GM19025 (cell line): ENCODE measurements around the gene SKOR1.

Experiments
- ATAC-seq: cut with Tn5 transposase; IDR thresholded peaks from one replicate; pipeline ENCODE4 v1.9.1; 2021; ENCODE audit warnings: mild to moderate bottlenecking, low read depth, moderate library complexity; ENCODE audit not compliant: unreplicated experiment

Gene SKOR1

GRCh38 chr15:67794832-67795574 lies 30.3 kb upstream of the SKOR1 start:
- ATAC-seq: no peak

- no peak for ATAC-seq
These were observed 28.8 kb upstream of the SKOR1 start for GRCh38 chr15:67796196-67797127.

GRCh38 chr15:67799801-67800205 lies 25.5 kb upstream of the SKOR1 start:
- ATAC-seq: no peak

- ATAC-seq: no peak
These were observed 24.2 kb upstream of the SKOR1 start for GRCh38 chr15:67801142-67801541.

GRCh38 chr15:67801926-67802914 lies 23.1 kb upstream of the SKOR1 start:
- no peak for ATAC-seq

- ATAC-seq: no peak
These were observed 22.0 kb upstream of the SKOR1 start for GRCh38 chr15:67803299-67803698.

GRCh38 chr15:67803996-67804843 lies 21.1 kb upstream of the SKOR1 start:
- ATAC-seq: no peak

- ATAC-seq: no peak
These were observed 20.2 kb upstream of the SKOR1 start for GRCh38 chr15:67805008-67805665.

GRCh38 chr15:67805666-67806516 lies 19.4 kb upstream of the SKOR1 start:
- no peak for ATAC-seq

- ATAC-seq: no peak
These were observed 18.8 kb upstream of the SKOR1 start for GRCh38 chr15:67806536-67806935.

GRCh38 chr15:67807141-67807540 lies 18.2 kb upstream of the SKOR1 start:
- no peak for ATAC-seq

GRCh38 chr15:67807836-67808235 lies 17.5 kb upstream of the SKOR1 start:
- ATAC-seq: no peak

GRCh38 chr15:67808821-67809220 lies 16.5 kb upstream of the SKOR1 start:
- ATAC-seq: no peak

GRCh38 chr15:67809441-67809840 lies 15.9 kb upstream of the SKOR1 start:
- ATAC-seq: no peak

GRCh38 chr15:67809866-67810265 lies 15.4 kb upstream of the SKOR1 start:
- no peak for ATAC-seq

- ATAC-seq: no peak
These were observed 13.1 kb upstream of the SKOR1 start for GRCh38 chr15:67812241-67812644.

GRCh38 chr15:67813104-67813634 lies 12.1 kb upstream of the SKOR1 start:
- ATAC-seq: no peak

GRCh38 chr15:67815036-67815592 lies 10.2 kb upstream of the SKOR1 start:
- ATAC-seq: no peak
